Inferior parietal cortex (tissue), 1 donor: Measurements from ENCODE around the gene FXYD5.
"Not testable (repeated sequence)": the region's sequence is repeated elsewhere in the genome, so short reads cannot be mapped to it uniquely, and the experiment has no call there.

Source experiments
- DNase-seq: peaks from one replicate; pipeline ENCODE4 v3.0.0-alpha.2; 2016; ENCODE audit errors: extremely low spot score

FXYD5 gene

DNA sequence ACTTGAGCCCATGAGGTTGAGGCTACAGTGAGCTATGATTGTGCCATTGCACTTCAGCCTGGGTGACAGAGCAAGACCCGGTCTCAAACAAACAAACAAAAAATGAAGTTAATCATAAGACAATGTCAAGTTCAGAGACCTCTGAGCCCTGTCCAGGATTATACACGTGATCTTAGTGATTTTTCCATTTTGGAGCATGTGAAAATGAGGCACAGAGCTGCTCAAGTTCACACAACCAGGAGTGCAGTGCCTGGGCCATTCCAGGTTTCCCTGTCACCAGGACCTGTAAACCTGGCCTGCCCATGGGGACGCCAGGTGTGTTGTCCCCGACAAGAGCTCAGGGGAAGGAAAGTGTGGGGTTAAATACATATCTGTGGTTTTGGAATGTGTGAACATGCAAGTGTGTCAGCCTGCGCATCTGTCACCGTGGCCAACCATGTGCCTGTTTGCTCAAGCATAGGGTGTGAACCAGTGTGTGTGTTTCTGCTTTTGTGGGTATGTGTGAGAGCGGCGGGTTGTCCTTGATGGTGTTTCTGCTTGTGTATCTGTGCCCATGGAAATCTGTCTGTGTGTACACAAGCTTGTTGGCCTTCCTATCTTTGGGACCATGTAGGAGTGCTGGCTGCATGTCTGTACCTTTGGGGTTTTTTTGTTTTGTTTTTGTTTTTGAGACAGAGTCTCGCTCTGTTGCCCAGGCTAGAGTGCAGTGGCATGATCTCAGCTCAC lies 17.4 kb upstream of the FXYD5 start:
- no peak for DNase-seq

DNA sequence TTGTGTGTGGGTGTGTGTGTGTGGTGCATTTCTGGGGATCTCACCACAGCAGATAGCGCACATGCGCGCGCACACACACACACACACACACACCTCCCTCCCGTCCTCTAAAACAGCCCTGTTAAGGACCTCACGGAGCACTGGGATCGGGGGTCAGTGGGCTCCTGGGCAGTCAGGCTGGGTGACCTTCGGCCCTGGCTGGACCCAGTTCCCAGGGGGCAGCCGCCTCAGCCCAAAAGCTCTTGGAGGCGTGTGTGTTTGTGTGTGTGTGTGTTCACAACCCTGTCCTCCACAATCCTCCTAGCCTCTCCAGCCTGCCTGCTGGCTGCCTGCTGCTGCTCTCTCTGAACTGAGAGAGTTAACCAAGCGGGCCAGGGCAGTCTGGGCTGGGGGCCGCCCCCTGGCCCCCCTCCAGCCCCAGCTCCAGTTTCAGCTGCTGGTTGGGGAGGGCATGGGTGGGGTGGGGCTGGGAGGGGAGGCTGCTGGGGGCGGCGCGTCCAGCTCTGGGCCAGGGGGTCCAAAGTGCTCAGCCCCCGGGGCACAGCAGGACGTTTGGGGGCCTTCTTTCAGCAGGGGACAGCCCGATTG lies 16.1 kb upstream of the FXYD5 start, which contains the start of gene FXYD1:
Gene FXYD1, plus strand, starts transcription at position 520 of the 588 bp plus-strand sequence. CDS start 1,256 bp downstream, outside the sequence.
- no peak for DNase-seq

DNA sequence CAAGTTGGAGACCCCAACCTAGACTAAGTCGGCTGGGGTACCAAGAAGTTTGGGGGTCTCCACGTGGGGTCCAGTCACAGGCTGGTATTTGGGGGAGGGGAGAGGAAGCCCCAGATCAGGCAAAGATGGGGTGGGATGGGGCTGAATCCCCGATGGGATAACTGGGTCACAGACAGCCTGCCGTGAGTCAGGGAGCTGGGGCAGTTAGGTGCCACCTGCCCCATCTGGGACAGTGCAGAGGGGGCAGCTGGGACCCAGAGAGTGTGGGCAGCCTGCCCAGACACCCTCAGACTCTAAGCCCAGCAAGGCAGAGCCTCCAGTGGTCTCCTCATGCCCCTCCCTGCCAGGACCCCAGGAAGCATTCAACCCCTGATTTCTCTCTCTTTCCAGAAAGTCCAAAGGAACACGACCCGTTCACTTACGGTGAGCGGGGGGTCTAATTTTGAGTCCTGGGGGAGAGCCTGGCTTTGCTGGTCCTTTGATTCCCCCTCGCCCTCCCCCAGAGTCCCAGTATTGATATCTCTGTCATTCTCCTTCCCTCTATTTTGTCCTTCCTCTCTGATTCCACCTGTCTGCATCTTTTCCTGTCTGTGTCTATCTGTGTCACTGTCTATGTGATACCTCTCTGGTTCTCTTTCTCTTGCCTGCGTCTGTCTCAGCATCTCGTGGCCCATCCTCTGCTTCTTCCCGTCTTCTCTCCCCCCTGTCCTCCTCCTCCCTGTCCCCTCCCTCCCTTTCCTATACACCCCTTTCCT lies 14.2 kb upstream of the FXYD5 start:
- DNase-seq: no peak

DNA sequence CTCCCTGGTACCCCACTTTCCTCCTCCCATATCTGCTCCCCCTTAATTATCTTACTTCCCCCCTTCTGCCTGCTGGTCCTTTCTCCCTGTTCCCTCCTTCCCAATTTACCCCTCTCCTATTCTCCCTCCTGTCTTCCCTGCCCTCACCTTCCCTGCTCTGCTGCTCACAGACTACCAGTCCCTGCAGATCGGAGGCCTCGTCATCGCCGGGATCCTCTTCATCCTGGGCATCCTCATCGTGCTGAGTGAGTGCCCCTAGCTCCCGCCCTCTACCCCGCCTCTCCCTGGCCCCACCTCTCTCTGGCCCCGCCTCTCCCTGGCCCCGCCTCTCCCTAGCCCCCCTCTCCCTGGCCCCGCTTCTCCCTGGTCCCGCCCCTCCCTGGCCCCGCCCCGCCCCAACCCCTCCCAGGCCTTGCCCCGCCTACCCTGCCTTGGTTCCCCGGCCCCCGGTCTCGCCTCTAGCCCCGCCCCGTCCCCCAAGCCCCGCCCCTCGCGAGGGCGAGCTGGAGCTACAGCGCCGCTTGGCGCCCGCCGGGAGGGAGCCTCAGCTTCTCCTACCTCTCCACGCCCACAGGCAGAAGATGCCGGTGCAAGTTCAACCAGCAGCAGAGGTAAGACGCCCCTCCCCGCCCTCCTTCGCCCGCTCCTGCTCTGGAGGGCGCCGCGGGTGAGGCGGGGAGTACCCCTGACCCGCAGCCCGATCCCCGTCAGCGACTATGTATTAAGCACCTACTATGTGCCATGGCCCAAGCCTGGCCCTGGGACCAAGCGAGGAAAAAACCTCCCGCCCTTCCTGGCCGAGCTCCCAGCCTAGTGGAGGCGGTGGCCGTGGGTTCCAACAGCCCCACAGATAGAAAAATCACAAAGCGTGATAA lies 13.3 kb upstream of the FXYD5 start:
- peak; percentile 79 for DNase-seq

DNA sequence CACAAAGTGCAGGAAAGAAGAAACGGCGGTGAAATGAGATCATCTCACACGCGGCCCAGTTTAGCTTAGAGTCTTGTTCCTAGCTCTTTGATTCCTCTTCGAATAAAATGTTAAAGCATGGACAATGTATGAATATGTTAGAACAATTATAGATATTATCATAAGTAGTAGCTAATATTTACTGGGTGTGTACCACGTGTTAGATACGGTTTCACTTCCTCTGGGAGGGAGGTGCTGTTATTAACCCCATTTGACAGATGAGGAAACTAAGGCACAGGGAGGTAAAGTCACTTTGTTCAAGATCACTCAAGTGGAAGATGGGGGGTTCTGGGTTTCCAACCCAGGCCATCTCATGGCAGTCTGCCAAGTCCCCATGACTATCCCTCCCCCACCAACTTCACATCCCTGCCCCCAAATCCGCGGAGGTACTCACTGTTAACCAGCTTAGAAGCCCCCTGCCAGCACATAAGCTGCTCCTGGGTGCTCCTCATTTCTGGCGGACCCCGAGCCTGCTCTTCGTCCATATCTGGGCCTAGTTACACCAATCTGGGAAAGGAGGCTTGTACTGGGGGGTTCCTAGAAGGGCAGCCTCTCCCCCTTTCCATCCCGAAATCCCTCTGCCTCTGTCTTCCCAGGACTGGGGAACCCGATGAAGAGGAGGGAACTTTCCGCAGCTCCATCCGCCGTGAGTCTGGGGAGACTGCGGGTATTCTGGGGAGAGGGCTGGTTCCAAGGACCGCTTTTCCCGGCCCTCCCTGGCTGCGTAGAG lies 12.5 kb upstream of the FXYD5 start:
- DNase-seq: no peak

DNA sequence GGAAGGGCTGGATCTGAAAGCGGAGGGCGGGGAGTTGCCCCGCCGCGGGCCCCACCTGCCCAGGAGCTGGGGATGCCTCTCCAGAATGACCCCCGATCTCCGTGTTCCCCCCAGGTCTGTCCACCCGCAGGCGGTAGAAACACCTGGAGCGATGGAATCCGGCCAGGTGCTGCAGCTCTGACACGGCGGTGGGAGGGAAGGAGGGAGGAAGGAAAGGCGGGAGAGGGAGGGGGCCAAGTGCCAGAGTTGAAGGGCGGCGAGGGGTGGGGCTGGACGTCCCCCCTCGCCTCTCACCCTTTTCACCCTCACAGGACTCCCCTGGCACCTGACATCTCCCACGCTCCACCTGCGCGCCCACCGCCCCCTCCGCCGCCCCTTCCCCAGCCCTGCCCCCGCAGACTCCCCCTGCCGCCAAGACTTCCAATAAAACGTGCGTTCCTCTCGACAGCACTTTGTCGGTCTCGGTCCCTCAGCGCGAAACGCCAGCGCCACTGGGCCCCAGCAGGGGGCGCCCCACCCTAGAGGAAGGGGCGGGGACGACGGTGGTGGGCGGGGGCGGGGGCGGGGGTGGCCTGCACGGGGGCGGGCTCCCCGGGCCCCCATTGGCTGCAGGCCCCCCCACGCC lies 11.8 kb upstream of the FXYD5 start:
- DNase-seq: no peak

DNA sequence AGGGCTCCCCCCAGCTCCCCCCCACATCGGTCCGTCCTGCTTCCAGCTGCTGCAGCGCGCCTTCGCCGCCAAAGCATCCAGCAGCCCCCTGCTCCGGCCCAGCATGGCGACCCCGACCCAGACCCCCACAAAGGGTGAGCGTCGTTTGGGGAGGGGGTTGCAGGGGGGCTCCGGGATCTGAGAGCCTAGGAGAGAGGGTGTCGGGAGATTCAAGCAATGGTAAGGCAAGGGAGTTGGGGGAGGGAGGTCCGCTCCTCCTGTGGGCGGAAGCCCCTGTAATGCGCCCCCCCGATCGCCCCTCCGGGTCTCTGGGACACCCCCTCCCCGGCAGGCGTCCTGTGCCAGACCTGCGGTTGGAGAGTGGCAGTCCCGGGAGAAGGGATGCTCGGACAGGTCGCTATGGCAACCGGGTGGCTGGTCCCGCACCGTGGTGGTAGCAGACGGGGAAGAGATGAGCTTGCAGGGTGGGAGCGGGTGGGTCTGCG lies 11.3 kb upstream of the FXYD5 start, which contains the start of gene FXYD7:
Gene FXYD7, plus strand, starts transcription at position 25 of the 485 bp plus-strand sequence. Its CDS starts 79 bp downstream, at position 104.
- DNase-seq: no peak

DNA sequence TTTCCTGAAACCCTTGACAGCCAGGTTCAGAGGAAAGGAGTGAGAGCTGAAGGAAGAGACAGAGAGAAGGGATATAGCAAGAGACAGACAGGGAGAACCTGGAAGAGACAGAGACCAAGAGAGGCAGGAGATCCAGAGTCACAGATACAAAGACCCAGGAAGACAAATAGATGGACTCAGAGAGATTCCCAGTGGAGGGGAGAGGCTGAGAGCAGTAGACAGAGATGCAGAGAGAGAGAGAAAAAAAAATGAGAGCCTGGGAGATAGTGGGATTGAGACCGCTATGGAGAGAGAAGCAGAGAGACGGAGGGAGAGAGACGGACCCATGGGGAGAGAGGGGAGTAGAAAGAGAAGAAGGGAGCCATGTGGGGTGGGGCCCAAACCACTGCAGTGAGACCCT lies 10.7 kb upstream of the FXYD5 start:
- DNase-seq: no peak

DNA sequence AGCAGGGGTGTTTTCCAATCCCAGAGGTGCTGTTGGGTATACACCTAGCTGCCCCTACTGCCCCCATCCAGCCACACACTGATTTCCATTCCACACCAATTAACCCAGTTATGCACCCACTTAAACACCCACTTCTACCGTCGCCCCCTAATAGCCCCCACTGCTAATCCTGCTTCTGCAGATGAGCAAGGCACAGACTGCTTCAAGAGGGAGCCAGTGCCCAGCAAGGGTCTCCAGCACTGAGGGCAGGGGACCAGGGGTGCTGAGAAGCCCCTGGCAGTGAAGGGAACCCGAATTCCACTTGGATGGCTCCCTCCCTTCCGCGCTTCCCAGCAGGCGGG lies 10.3 kb upstream of the FXYD5 start:
- no peak for DNase-seq

DNA sequence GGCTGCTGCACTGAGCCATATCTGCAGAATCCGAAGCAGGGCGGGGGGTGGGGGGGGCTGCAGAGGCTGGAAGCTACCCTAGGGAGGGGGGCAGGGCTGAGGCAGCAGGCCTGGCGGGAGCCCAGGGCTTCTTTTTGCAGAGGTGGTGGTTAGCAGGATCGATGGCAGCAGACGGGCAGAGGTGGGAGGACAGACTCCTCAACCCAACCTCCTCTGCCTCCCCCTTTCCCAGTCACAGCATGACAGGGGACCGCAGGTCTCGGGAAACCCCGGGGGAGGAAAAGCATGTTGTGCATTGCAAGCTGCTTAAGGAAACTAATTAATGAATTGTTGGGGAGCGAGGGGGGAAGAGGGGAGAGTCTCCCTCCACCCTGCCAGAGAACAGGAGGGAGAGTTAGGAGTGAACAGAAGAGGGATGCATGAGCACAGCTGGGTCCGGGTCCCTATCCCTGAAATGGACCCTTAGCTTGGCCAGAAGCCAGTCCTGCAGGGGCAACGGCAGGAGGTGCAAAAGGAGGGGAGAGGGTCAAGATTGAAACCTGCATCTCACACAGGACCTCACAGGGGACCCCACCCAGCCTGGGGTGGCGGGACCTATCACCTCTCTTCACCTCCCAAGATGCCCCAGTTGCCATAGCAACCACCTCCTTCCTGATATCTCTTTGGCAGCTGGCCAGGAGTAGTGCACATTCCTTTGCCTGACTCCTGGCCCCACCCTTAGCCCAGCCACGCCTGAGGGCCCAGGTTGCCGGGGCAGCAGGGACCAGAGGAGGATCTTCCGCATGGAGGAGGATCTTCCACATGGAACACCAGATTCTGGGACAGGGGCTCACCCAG lies 9.7 kb upstream of the FXYD5 start:
- DNase-seq: no peak

DNA sequence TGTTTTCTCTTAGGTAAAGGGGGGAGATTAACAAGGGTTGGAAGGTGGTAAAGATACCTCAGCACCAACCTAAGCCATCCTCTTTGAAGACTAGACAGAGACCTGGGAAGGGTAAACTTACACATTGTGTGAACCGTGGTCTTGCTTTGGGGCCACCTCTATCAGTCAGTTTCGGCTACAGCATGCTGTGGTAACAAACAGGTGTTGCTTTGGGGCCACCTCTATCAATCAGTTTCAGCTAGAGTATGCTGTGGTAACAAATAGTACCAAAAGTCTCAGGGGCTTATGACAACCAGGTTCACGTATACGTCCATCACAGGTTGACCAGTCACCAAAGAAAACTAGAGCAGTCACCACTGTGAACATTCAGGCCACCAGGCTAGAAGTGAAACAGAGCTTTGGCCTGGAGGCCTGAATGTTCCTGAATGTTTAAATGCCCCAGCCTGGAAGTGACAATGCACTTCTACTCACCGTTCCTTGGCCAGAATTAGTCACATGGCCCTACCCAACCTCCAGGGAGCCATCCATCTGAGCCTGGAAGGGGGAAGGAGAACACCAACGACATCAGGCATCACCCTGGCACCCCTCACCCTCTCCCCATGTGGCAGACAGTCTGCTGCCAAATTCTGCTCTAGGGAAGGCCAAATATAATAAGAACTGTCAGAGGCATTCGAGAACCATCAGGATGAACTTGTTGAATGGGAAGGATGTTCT lies 7.6 kb upstream of the FXYD5 start:
- DNase-seq: no peak

DNA sequence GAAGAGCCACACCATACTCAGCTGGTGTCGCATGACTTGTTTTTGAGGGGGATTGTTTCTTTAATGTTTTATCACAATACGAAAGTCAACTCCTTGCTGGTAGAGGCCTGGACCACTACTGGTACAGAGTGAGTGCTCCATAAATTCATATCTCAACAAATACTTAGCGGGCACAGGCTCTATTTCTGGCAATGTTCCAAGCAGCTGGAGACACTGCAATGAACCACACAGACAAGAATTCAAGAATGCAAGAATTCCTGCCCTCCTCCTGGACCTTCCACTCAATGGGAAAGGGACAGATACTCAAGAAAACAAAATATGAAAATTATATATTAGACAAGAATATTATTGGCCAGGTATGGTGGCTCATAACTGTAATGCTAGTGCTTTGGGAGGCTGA lies 5.1 kb upstream of the FXYD5 start:
- DNase-seq: no peak

DNA sequence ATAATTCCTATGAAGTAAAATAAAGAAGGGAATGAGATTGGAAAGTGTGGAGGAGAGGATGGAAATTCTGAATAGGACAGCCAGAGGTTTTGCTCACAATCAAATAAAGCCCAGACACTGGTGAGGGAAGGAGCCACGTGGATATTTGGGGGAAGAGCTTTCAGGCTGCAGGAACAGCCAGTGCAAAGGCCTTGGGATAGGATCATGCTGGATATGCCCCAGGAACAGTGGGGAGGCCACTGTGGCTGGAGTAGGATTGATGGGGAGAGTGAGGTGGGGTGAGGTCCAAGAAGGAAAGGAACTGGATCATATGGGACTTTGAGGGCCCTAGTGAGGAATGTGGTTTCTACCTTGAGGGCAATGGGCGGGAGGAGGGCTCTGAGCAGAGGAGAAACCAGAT lies 4.1 kb upstream of the FXYD5 start:
- no peak for DNase-seq

DNA sequence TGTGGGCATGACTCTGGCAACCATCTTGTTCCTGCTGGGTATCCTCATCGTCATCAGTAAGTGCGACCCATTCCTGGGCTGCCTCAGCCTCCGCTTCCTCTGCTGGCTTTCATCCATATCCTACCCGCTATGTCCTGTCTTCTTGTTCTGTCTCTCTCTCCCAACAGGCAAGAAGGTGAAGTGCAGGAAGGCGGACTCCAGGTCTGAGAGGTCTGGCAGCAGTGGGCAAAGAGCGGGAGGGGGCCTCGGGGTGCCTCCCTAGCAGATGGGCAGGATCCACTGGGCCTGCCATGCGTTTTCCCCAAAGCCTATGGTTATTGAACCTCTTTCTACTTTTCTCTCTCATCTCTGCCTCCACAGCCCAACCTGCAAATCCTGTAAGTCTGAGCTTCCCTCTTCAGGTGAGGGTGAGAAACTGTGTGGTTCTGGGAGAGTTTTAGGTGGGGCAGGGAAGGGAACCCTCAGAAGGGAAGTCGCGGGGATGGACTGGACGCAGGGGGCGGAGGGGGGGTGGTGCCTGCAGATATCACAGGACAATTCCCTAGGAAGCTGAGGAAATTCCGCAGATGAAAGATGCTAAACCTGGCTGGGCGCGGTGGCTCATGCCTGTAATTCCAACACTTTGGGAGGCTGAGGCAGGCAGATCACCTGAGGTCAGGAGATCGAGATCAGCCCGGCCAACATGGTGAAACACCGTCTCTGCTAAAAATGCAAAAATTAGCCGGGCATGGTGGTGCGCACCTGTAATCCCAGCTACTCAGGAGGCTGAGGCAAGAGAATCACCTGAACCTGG lies 3.1 kb upstream of the FXYD5 start:
- no peak for DNase-seq

DNA sequence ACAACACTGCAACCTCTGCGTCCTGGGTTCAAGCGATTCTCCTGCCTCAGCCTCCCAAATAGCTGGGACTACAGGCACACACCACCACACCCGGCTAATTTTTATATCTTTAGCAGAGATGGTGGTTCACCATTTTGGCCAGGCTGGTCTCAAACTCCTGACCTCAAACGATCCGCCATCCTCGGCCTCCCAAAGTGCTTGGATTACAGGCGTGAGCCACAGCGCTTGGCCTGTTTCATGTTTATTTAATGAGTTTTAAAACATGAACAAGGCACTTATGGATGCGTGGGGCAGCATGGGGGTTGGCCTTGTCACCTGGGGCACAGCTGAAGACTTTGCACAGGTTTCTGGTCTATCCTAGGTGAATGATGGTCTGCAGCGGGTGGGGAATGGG lies 1.4 kb upstream of the FXYD5 start:
- not testable (repeated sequence) for DNase-seq

DNA sequence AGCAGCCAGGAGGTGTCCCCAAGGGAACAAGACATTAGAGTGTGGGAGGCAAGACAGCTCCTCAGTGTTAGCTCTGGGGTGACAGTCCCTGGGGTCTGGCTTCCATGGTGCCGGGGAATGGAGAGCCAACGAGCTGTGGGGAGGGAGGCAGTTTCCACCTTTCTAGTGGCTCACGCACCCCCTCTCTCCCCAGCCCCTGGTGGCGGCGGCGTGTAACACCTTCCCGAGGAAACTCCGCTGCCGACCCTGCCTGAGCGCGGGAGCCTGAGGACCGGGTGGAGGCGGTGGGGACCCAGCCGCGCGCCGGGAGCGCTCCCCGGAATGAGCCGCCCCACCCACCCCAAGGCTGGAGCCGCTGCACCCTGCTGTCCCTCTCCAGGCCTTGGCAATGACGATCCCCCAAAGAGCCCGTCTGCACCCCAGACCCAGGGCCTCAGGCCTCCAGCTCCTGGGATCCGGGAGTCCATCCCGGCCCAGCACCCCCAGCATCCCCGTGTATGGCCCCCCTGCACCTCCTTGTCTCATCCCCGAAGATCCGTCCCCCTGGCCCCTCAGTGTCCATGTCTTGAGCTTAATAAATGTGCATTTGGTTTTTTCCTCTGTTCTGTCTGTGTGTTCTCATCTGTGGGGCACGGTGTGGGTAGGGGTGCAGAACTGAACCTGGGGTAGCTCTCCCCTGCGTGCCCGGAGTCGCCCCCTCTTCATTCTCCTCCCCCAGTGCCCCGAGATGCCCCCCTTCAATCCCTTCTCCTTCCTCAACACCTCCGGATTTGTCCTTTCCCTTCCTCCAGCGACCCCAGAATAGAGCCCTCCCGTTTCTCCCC lies 622 bp upstream of the FXYD5 start:
- no peak for DNase-seq

DNA sequence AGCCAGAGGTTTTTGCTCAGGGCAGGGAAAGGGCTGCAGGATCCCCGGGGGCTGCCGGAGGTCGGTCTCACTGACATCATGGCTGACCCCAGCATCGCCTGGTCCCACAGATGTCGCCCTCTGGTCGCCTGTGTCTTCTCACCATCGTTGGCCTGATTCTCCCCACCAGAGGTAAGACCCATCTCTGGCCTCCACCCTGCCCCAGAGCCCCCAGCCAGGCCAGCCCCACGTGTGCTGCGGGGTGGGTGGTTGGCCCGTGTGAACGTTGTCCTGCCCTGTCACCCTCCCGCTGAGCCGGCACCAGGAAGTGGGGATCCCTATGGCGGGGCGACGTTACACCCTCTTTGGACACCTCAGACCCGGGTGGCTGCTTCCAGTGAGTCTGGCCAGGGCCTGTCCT lies 906 bp downstream of the FXYD5 start:
- no peak for DNase-seq
